ENCODE results near the gene LDHAL6B.

The LDHAL6B gene

GRCh38 chr15:59250249-59250648 is 43.6 kb downstream of the LDHAL6B start:
- TF ChIP-seq REST (IDR thresholded peaks at IDR 0.05; ENCODE audit: insufficient read depth in 1 of 2, low read depth in 2 of 2, low read length in 2 of 2) (no peak), FOXP2 (optimal IDR thresholded peaks at IDR 0.05; ENCODE audit: borderline replicate concordance, extremely low read depth, extremely low read length, insufficient read depth) (no peak), TAF1 (IDR thresholded peaks at IDR 0.05; ENCODE audit: borderline replicate concordance, insufficient read depth, low read length) (no peak), POLR2AphosphoS5 (IDR thresholded peaks at IDR 0.05; ENCODE audit: low read depth, low read length) (no peak), SIN3A (IDR thresholded peaks at IDR 0.05; ENCODE audit: borderline replicate concordance, insufficient read depth, low read length) (no peak)

GRCh38 chr15:59251001-59251845 is 44.6 kb downstream of the LDHAL6B start:
- TF ChIP-seq TAF1 (IDR thresholded peaks at IDR 0.05; ENCODE audit: borderline replicate concordance, insufficient read depth, low read length) (no peak), POLR2AphosphoS5 (IDR thresholded peaks at IDR 0.05; ENCODE audit: low read depth, low read length) (no peak), REST (IDR thresholded peaks at IDR 0.05; ENCODE audit: insufficient read depth in 1 of 2, low read depth in 2 of 2, low read length in 2 of 2) (no peak), FOXP2 (optimal IDR thresholded peaks at IDR 0.05; ENCODE audit: borderline replicate concordance, extremely low read depth, extremely low read length, insufficient read depth) (no peak), SIN3A (IDR thresholded peaks at IDR 0.05; ENCODE audit: borderline replicate concordance, insufficient read depth, low read length) (no peak)

GRCh38 chr15:59252137-59252536 is 45.5 kb downstream of the LDHAL6B start:
- TF ChIP-seq REST (IDR thresholded peaks at IDR 0.05; ENCODE audit: insufficient read depth in 1 of 2, low read depth in 2 of 2, low read length in 2 of 2) (no peak), POLR2AphosphoS5 (IDR thresholded peaks at IDR 0.05; ENCODE audit: low read depth, low read length) (no peak), SIN3A (IDR thresholded peaks at IDR 0.05; ENCODE audit: borderline replicate concordance, insufficient read depth, low read length) (no peak), TAF1 (IDR thresholded peaks at IDR 0.05; ENCODE audit: borderline replicate concordance, insufficient read depth, low read length) (no peak), FOXP2 (optimal IDR thresholded peaks at IDR 0.05; ENCODE audit: borderline replicate concordance, extremely low read depth, extremely low read length, insufficient read depth) (no peak)

GRCh38 chr15:59255680-59256336 is 49.2 kb downstream of the LDHAL6B start:
- no peak for TF ChIP-seq TAF1 (IDR thresholded peaks at IDR 0.05; ENCODE audit: borderline replicate concordance, insufficient read depth, low read length)
- TF ChIP-seq SIN3A (IDR thresholded peaks at IDR 0.05; ENCODE audit: borderline replicate concordance, insufficient read depth, low read length): no peak
- TF ChIP-seq FOXP2 (optimal IDR thresholded peaks at IDR 0.05; ENCODE audit: borderline replicate concordance, extremely low read depth, extremely low read length, insufficient read depth): no peak
- TF ChIP-seq POLR2AphosphoS5 (IDR thresholded peaks at IDR 0.05; ENCODE audit: low read depth, low read length): no peak
- TF ChIP-seq REST (IDR thresholded peaks at IDR 0.05; ENCODE audit: insufficient read depth in 1 of 2, low read depth in 2 of 2, low read length in 2 of 2): no peak

Measured in PFSK-1 (cell line).